ENCODE results near the gene USP13.
"Not testable (repeated sequence)": the region's sequence is repeated elsewhere in the genome, so short reads cannot be mapped to it uniquely, and the experiment has no call there.

Gene USP13

DNA sequence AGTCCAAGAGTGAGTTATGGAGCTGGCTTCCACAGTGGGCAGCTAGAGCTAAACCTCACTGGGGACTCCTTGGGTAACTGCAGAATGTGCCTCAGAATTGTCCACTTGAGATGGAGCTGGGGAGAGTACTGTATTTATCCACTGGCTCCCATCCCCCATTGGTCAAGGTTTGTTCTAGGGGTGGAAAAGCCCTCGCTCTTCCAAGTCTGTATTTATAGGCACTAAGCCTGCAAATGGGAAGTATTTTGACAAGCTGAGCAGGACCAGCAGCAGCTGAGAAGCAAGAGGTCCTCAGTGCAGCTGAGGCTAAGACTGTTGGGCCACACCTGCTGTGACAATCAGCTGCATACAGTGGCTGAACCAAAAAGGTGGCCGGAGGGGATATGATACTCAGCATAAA, 5.8 kb downstream of the USP13 start:
- no peak for DNase-seq

DNA sequence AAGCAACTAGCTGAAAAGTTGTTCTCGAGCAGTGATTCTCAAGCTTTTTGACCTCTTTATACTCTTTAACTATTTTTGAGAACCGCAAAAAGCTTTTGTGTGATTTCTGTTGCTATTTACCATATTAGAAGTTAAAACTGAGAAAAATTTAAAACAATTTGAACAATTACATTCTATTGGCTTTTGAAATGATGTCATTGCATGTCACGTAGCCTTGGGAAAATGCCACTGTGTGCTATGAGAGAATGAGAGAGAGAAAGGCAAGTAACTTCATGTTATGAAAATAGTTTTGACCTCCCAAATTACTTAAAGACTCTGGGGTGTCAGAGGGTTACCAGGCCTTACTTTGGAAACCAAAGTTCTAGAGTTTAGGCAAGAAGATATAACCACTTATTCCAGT, 8.0 kb downstream of the USP13 start:
- DNase-seq = no peak

DNA sequence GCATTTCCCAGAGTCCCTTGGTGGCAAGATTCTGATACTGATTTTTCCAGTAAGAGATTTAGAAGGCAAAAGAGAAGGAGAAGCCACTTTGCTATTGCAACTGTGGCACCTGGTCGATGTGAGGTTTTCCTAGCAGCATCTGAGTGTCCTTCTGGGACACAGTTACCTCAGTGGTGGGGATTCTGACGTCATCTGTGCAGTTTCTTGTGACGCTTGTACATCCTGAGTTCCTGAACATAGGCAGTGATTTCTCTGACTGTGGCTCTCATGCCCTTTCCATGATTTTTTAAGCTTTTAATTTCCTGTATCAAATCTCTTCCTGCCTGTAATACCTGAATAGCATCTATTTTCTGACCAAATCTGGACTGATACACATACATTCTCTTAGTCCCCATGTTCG, 8.9 kb downstream of the USP13 start:
- DNase-seq = no peak

DNA sequence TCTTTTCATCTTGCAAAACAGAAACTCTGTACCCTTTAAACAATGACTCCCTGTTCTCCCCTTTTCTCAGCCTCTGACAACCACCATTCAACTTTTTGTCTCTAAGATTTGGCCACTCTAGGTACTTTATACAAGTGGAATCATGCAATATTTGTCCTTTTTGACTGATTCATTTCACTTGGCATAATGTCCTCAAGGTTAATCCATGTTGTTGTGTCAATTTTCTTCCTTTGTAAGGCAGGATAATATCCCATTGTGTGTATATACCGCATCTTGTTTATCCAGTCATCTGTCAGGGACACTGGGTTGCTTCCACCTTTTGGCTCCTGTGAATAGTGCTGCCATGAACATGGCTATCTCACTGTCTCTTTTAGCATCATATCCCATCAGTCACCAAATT, 10.3 kb downstream of the USP13 start:
- no peak for DNase-seq

DNA sequence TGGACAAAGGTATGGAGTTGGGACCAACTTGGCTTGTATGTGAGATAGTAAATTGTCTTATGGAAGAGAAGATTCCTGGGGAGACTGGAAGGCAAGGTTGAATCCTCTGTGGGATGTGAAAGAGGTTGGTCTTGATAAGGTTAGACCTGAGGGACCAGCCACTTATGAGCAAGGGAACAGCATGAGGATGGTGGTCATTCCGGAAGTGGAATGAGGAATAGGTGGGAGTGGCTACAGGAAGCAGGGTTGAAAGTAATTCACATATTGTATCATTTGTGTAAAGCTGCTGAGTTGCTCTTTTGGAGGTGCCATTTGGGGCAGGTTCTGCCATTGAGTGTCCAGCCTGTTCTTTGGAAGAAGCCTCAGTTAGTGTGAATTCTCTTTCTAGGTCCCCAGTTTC, 13.2 kb downstream of the USP13 start:
- no peak for DNase-seq

DNA sequence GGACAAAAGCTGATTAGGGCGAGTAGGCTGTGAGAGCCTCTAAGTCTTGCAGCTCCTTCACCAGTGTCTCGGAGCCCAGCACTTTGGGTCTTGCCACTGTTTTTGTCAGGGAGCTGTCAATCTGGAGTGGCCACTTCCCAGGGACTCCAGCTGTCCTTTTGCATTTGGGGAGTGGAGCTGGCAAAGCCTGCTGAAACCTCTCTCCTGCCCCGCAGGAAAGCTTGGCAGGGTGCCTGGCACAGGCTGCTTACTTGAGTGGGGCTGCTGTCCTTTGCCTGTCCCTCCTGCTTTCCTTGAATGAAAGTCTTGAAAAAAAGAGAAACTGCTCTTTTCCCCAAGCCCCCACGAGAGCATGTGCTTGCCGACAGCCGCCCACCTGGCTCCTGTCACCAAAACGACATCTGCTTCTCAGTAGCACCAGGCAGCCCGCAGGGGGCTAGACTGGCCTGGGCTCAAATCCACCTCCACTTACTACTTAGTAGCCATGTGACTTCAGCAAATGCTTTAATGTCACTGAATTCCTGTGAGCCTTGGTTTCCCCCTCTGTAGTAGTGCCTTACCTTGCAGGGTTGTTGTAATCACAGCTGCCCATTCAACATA, 13.7 kb downstream of the USP13 start:
- DNase-seq = no peak

DNA sequence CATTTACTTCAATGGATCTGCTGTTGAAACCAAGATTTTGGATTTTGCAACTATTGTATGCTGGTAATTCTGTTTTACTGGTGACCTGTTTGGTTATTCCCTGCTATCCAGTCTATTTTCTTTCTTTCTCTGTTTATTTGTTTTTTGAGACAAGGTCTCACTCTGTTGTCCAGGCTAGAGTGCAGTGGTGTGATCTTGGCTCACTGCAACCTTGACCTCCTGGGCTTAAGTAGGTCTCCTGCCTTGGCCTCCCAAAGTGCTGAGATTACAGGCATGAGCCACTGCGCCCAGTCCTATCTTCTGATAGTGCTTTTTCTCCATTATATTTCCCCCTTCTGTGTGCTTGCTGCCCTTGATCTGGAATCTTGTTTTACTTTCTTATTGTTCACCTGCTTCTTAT, 15.6 kb downstream of the USP13 start:
- no peak for DNase-seq

DNA sequence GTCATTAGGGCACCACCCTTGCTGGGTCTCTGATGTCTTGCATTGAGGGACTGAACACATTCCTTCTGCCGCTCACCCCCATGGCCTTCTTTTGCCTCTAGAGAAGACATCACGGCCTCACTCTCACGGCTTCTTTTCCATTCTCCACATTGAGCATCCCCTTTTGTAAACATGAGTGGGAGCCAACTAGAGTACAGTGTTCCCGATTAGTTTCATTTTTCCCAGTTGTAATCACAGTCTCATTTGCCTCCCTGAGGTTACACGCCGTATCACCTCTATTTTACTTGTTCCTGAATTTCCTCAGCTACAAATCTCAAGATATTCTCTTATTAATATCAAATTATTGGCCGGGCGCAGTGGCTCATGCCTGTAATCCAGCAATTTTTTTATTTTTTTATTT, 17.5 kb downstream of the USP13 start:
- DNase-seq = no peak

DNA sequence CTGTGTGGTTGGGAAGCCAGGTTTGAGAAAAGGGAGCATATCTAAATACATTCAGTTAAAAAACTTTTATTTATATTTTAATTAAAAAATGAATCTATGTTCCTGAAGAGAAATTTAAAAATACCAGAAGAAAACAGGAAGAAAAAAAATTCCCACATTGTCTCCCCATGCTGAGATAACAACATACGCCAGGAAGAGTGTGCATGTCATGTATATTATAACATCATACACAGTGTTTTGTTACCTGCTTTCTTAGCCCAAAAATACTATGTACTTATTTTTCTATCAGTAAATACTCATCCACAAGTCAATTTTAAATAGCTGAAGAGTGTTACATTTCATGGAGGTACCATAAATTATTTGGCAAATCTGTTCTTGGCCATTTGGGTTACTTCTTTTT, 18.5 kb downstream of the USP13 start:
- no peak for DNase-seq

DNA sequence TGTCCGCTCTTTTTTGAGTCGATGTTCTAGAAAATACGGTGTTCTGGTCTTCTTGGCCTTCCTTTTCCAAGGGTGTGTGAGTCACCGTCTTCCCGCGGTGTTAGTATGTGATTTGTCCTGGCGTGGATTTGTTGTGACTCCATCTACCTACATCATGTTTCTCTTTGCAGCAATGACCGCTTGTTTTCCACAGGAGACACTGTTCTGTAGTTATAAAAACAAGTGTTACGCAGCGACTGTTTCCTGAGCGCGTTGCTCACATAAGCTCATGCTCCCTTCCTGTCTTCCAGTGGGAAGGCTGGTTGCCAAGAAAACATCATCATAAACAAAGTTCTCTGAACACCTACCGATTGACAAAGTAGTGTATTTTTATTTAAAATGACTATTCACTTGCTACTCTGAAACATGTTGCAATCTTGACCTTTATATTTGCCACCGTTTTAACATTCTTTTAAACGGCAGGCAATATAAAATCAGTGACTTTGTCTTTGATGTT, 19.0 kb downstream of the USP13 start:
- DNase-seq = peak; percentile 61

DNA sequence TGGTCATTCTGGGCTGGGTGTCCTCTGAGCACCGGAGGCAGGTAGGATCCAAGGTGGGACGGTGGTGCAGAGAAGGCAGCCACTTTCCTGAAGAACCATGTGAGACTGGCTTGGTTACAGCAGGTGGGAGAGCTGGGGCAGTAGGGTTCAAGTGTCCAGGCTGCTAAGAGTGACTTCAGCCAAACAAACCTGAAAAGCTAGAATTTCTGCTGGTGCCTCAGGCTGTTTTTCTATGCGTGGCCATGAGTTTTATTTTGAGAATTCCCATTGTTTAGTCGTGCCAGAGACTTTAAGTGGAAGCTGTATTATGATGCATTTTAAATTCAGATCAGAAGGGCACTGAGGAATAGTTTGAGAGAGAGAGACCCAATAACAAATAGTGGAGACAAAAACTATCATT, 20.1 kb downstream of the USP13 start:
- DNase-seq = peak; percentile 63

DNA sequence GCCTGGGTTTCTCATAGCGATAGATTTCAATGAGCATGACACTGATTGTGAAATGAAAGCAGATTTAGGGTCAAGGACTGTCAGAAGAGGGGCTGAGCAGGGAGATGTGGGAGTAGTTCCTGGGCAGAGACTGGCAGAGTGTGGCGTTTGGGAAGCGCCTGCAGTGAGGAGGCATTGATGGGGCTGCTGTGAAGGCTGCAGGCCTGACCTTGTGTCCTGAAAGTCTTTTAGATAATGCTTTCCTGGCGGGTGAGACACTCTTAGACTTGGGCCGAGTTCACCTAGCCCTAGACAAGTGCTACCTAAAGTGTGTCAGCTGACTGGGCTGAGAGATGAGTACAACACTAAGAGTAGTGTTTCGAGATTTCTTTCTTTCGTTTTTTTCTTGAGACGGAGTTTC, 20.7 kb downstream of the USP13 start:
- DNase-seq = no peak

DNA sequence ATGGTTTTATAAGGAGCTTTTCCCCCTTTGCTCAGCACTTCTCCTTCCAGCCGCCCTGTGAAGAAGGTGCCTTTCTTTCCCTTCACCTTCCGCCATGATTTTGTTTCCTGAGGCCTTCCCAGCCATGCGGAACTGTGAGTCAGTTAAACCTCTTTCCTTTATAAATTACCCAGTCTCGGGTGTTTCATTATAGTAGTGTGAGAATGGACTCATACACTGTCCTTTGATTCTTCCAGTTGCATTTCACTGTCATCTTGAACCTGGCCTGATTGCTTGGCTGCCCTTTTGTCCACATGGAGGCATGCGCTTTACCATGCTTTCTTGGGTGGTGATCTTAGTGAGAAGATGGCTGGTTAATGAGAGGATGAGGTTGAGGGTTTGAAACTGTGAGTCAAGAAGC, 23.2 kb downstream of the USP13 start:
- DNase-seq = no peak

DNA sequence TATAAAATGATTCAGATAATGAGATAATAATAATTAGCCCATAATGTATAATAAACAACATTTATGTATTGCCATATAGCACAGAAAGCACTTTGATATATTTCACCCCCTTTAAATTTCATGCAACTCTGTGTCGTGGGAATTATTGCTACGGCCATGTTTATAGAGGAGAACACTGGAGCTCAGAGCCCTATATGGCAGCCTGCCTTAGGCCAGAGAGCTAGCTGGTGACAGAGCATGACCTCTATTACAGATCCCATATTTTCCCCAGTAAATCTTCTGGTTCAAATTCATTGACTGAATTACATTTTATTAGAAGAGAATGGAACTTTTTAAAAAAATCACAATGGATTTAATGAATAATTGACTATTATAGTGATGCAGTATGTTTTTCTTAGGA, 25.0 kb downstream of the USP13 start:
- DNase-seq = no peak

DNA sequence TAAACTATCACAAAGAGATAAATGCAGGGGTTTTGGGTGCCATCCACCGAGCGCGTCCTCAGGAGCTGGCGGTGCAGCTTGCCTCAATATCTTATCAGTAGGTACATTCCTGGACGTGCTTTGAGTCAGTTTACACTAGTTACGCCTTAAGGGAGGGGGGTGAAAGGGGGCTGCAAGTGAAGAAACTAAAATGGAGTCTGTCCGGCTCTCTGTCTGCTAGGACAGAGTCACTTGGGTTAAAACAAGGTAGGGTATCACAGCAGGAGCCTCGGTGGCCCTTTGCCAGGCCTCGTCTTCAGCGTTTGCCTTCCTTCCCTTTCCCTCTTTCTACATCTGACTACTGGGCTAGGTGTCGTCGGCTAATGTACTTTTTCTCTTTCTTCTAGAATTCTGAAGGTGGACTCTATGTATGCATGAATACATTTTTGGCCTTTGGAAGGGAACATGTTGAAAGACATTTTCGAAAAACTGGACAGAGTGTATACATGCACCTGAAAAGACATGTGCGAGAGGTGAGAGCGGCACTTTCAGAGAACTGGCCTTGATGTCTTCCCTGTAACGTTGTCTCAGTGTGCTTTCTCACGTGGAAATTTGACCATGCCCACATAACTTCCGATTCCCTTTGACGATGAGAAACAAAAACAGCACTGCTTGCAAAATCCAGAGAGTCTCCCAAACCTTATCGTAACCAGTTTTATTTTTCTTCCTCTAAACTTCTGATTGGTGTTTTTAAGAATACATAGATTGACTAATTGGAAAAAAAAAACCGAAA, 28.8 kb downstream of the USP13 start:
- no peak for DNase-seq

DNA sequence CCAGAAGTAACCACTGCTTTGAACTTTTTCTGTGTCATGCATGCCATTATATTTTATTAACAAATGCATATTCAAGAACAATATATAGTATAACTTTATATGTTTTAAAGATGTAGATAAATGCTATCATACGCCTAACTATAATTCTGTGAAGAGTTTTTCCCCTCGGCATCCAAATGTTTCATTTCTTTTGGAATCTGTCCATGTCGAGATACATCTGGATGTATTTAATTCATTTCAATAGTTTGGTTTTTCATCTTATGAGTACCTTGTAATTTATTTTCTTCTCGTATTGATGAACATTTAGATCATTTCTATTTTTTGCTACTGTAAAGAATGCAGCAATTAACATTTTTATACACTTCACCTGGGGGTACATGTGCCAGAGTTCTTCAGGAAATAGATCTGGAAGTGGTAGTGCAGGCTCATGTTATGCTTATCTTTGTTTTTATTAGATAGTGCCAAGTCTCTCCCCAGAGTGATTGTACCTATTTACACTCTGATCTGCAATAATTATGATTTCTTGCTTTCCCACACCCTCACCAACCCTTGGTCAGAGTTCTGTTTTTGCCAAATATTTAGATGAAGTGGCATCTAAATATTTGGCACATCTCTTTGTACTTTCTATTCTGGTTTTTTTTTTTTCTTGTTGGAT, 29.7 kb downstream of the USP13 start:
- no peak for DNase-seq

DNA sequence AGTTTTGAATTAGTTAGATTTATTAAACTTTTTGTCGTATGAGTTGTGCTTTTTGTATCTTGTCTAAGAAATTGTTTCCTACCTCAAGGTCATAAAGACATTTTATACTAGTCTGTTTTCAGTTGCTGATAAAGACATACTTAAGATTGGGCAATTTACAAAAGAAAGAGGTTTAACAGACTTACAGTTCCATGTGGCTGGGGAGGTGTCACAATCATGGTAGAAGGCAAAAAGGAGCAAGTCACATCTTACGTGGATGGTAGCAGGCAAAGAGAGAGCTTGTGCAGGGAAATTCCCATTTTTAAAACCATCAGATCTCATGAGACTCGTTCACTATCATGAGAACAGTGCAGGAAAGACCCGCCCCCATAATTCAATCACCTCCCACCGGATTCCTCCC, 30.4 kb downstream of the USP13 start:
- not testable (repeated sequence) for DNase-seq

DNA sequence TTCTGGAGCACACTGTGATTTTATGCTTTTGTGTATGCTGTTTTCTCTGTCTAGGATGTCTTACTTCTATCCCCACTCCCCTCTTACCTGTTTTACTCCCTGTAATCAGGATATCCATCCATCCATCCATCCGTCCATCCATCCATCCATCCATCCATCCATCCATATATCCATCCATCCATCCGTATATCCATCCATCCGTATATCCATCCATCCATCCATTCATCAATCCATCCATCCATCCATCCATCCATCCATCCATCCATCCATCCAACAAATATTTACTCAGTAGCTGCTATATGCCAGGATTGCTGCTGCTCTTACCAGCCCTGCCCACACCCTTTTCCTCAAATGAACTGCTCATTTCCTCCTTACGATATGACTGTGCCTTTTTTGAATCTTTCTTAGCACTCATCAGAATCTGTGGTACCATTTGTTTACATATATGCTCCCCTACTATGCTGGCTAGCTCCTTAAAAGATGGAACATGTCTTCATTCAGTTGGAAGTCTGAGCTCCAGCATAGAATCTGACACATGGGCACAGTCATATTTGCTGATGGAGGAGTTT, 35.2 kb downstream of the USP13 start:
- no peak for DNase-seq

DNA sequence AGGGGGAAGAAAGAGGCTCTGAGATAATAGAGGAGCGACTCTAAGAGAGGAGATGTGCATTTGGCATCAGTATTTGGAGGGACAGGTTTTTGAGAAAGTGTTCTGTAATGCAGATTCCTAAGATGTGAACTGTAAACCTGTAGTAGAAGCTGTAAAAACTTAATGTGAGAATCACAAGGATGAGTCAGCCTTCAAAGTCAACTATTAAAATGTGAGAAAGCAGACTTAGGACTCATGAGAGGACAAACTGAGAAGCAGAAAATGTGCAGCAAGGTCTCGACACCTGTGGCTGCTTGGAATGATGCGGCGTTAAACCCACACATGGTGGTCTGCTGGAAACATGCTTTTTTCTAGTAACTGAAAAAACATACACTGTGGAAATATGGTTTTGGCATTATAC, 36.0 kb downstream of the USP13 start:
- DNase-seq = no peak

DNA sequence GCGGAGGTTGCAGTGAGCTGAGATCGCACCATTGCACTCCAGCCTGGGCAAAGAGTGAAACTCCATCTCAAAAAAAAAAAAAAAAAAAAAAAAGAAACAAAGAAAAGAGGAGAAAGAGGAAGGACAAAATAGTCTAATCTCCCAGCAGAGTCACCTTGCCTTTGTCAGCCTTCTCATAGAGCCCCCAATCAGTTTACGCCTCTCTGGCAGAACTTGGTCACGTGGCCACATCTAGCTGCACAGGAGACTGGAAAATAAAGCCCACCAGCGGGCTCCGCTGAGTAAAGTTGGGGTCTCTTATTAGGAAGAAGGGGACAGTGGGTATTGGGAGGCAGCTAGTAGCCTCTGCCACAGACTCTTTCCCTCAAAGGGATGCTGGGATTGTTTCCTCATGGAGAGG, 41.9 kb downstream of the USP13 start:
- no peak for DNase-seq

DNA sequence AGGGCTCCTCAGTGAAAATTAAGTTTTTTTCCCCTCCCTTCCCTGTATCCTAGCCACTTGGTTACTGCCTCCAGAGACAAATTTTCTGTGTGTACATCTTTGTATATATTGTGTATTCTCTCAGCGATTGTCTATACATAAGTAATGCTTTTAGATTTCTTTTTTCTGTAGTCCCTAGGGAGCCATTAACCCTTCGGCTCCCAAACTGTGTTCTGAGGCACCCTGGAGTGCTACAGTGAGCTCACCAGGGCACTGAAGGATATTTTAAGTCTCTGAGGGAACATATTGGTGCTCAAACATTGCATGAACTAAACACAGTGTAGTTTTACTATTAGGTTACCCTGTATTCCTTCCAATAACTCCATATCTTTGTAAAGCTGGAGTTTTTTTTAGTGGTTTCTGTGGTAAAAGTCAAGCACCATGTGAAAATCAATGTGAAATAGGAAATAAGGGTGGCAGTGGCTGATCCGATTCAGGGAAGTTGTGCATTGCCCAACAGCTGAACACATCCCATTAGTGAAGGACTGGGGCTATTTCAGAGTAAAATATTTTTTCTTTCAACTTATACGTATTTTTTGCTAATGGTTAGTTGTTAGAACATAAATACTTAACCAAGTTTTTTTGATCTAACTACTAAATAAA, 43.0 kb downstream of the USP13 start:
- no peak for DNase-seq

DNA sequence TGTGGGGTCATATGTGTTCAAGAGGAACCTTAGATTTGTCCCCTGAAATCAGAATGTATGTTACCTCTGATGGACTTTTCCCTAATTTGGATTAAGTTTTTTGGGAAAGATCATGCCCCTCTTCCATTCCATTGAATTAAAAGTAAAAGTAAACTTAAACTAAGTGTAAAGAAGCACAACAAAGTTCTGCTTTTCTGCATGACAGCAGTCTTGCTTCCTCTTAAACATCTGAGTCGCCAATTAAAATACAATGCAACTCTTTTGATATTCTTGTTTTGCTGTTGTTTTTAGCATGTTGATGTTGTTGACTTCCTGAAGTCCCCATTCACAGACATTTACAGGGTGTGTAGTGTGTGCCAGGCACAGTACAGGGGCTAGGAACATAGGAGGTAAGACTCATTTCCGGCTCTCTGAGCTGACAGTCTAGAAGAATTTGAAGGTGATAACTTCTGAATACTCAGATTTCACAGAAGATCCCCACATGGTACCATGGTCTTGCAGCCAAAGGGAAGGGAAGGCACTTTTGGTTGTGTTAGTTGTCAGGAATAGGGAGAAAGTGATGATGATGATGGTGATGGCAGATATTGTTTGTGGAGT, 45.0 kb downstream of the USP13 start:
- no peak for DNase-seq

DNA sequence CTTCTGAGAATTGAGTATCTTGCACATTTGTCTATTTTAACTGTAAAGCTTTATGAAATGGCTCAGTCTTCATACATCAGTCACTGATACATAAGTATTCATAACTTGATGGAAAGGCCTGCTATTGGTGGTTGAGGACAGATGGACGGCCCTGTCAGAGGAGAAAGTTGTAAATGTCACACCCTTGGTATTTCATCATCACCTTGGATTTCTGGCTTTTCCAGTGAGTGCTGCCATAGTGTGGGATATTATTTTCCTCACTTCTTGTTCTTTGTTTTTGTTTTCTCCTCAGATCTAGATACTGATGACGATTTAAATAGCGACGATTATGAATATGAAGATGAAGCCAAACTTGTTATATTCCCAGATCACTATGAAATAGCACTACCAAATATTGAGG, 47.9 kb downstream of the USP13 start:
- DNase-seq = no peak
